ENCODE results near the gene GPC5.
"Not testable (repeated sequence)": the region's sequence is repeated elsewhere in the genome, so short reads cannot be mapped to it uniquely, and the experiment has no call there.

GPC5 gene

GRCh38 chr13:91438674-91439073 lies 40.3 kb downstream of the GPC5 start:
- H3K4me1 ChIP-seq (ENCODE audit: control insufficient read depth in 2 of 2, insufficient read depth in 2 of 2, low read length in 2 of 2); H3K27ac ChIP-seq (ENCODE audit: low read depth in 2 of 2, low read length in 2 of 2); H3K27me3 ChIP-seq (ENCODE audit: control insufficient read depth in 2 of 2, insufficient read depth in 2 of 2, low read length in 2 of 2): not testable (repeated sequence)

GRCh38 chr13:91450913-91451312 lies 52.5 kb downstream of the GPC5 start:
- Histone ChIP-seq H3K4me1 (ENCODE audit: control insufficient read depth in 2 of 2, insufficient read depth in 2 of 2, low read length in 2 of 2) (no peaks in the 10 kb centered on the region), H3K27ac (ENCODE audit: low read depth in 2 of 2, low read length in 2 of 2) (no peak overlapping the region), H3K27me3 (ENCODE audit: control insufficient read depth in 2 of 2, insufficient read depth in 2 of 2, low read length in 2 of 2) (no peaks in the 10 kb centered on the region)

More at GRCh38 chr13:91438674-91439073, 40.3 kb downstream of the GPC5 start:
- H3K9ac ChIP-seq (ENCODE audit: low read depth in 1 of 2, low read length in 2 of 2); H3K36me3 ChIP-seq (ENCODE audit: control insufficient read depth in 2 of 2, insufficient read depth in 2 of 2, low read length in 2 of 2); H3K9me3 ChIP-seq (ENCODE audit: control insufficient read depth in 2 of 2, low read length in 2 of 2); H3K4me3 ChIP-seq (ENCODE audit: low read length in 2 of 2): not testable (repeated sequence)

GRCh38 chr13:91454666-91455065 lies 56.2 kb downstream of the GPC5 start:
- H3K9ac ChIP-seq (ENCODE audit: low read depth in 1 of 2, low read length in 2 of 2), result no peak overlapping the region
- H3K9me3 ChIP-seq (ENCODE audit: control insufficient read depth in 2 of 2, low read length in 2 of 2), result no peaks in the 10 kb centered on the region
- H3K36me3 ChIP-seq (ENCODE audit: control insufficient read depth in 2 of 2, insufficient read depth in 2 of 2, low read length in 2 of 2), result no peaks in the 10 kb centered on the region
- no peak overlapping the region for H3K4me3 ChIP-seq (ENCODE audit: low read length in 2 of 2)
- H3K27me3 ChIP-seq (ENCODE audit: control insufficient read depth in 2 of 2, insufficient read depth in 2 of 2, low read length in 2 of 2), result no peaks in the 10 kb centered on the region
- no peaks in the 10 kb centered on the region for H3K4me1 ChIP-seq (ENCODE audit: control insufficient read depth in 2 of 2, insufficient read depth in 2 of 2, low read length in 2 of 2)
- no peak overlapping the region for H3K27ac ChIP-seq (ENCODE audit: low read depth in 2 of 2, low read length in 2 of 2)

More at GRCh38 chr13:91450913-91451312, 52.5 kb downstream of the GPC5 start:
- no peak overlapping the region for H3K9ac ChIP-seq (ENCODE audit: low read depth in 1 of 2, low read length in 2 of 2)
- H3K4me3 ChIP-seq (ENCODE audit: low read length in 2 of 2), result no peak overlapping the region
- H3K36me3 ChIP-seq (ENCODE audit: control insufficient read depth in 2 of 2, insufficient read depth in 2 of 2, low read length in 2 of 2), result no peaks in the 10 kb centered on the region
- H3K9me3 ChIP-seq (ENCODE audit: control insufficient read depth in 2 of 2, low read length in 2 of 2), result no peaks in the 10 kb centered on the region

GRCh38 chr13:91456837-91457236 lies 58.4 kb downstream of the GPC5 start:
- Histone ChIP-seq H3K4me3 (ENCODE audit: low read length in 2 of 2) (no peak overlapping the region), H3K36me3 (ENCODE audit: control insufficient read depth in 2 of 2, insufficient read depth in 2 of 2, low read length in 2 of 2) (no peaks in the 10 kb centered on the region), H3K27me3 (ENCODE audit: control insufficient read depth in 2 of 2, insufficient read depth in 2 of 2, low read length in 2 of 2) (no peaks in the 10 kb centered on the region), H3K27ac (ENCODE audit: low read depth in 2 of 2, low read length in 2 of 2) (no peak overlapping the region), H3K4me1 (ENCODE audit: control insufficient read depth in 2 of 2, insufficient read depth in 2 of 2, low read length in 2 of 2) (no peaks in the 10 kb centered on the region), H3K9ac (ENCODE audit: low read depth in 1 of 2, low read length in 2 of 2) (no peak overlapping the region), H3K9me3 (ENCODE audit: control insufficient read depth in 2 of 2, low read length in 2 of 2) (no peaks in the 10 kb centered on the region)

DNA sequence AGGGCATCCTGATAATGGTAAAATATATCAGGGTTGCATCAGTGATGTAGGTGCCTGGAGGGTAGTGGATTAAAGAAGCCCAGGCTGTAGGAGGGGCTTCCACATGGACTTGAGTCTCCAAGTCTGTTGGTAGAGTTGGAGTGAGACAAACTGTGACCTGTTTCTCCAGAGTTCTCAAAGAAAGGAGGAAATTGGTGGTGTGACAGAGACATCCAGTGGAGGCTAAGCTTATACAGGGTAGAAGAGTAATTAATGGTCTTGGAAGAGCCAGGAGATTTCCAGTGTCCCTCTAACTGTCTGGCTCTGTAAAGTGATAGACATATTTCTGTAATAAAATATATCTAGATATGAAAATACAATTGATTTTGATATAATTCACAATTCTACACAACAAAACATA lies 61.1 kb downstream of the GPC5 start:
- Histone ChIP-seq H3K27me3 (ENCODE audit: control insufficient read depth in 2 of 2, insufficient read depth in 2 of 2, low read length in 2 of 2) (no peaks in the 10 kb centered on the region), H3K4me3 (ENCODE audit: low read length in 2 of 2) (no peak overlapping the region)

DNA sequence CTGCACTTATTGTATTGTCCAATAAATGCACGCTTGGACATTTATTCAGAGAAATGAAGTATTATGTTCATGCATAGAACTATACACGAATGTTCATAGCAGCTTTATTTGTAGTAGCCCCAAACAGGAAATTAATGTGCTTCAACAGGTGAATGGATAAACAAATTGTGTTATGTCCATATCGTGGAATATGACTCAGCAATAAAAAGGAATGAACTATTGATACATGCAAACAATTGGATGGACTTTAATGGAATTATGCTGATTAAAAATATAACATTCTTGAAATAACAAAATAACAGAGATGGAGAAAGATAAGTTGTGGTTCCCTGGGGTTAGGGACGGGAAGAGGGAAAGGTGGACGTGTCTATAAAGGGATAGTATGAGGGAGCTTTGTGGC lies 65.9 kb downstream of the GPC5 start:
- H3K9ac ChIP-seq (ENCODE audit: low read depth in 1 of 2, low read length in 2 of 2), result no peak overlapping the region
- H3K27ac ChIP-seq (ENCODE audit: low read depth in 2 of 2, low read length in 2 of 2), result no peak overlapping the region
- H3K27me3 ChIP-seq (ENCODE audit: control insufficient read depth in 2 of 2, insufficient read depth in 2 of 2, low read length in 2 of 2), result no peaks in the 10 kb centered on the region
- no peaks in the 10 kb centered on the region for H3K36me3 ChIP-seq (ENCODE audit: control insufficient read depth in 2 of 2, insufficient read depth in 2 of 2, low read length in 2 of 2)
- no peaks in the 10 kb centered on the region for H3K4me1 ChIP-seq (ENCODE audit: control insufficient read depth in 2 of 2, insufficient read depth in 2 of 2, low read length in 2 of 2)
- no peaks in the 10 kb centered on the region for H3K9me3 ChIP-seq (ENCODE audit: control insufficient read depth in 2 of 2, low read length in 2 of 2)
- H3K4me3 ChIP-seq (ENCODE audit: low read length in 2 of 2), result no peak overlapping the region

More for the DNA sequence above, 61.1 kb downstream of the GPC5 start:
- H3K9ac ChIP-seq (ENCODE audit: low read depth in 1 of 2, low read length in 2 of 2), result no peak overlapping the region
- H3K27ac ChIP-seq (ENCODE audit: low read depth in 2 of 2, low read length in 2 of 2), result no peak overlapping the region
- H3K4me1 ChIP-seq (ENCODE audit: control insufficient read depth in 2 of 2, insufficient read depth in 2 of 2, low read length in 2 of 2), result no peaks in the 10 kb centered on the region
- H3K36me3 ChIP-seq (ENCODE audit: control insufficient read depth in 2 of 2, insufficient read depth in 2 of 2, low read length in 2 of 2), result no peaks in the 10 kb centered on the region
- H3K9me3 ChIP-seq (ENCODE audit: control insufficient read depth in 2 of 2, low read length in 2 of 2), result no peaks in the 10 kb centered on the region

- H3K27ac ChIP-seq (ENCODE audit: low read depth in 2 of 2, low read length in 2 of 2), result no peak overlapping the region
- no peak overlapping the region for H3K4me3 ChIP-seq (ENCODE audit: low read length in 2 of 2)
- H3K9me3 ChIP-seq (ENCODE audit: control insufficient read depth in 2 of 2, low read length in 2 of 2), result no peaks in the 10 kb centered on the region
- no peak overlapping the region for H3K9ac ChIP-seq (ENCODE audit: low read depth in 1 of 2, low read length in 2 of 2)
- H3K4me1 ChIP-seq (ENCODE audit: control insufficient read depth in 2 of 2, insufficient read depth in 2 of 2, low read length in 2 of 2), result no peaks in the 10 kb centered on the region
- no peaks in the 10 kb centered on the region for H3K36me3 ChIP-seq (ENCODE audit: control insufficient read depth in 2 of 2, insufficient read depth in 2 of 2, low read length in 2 of 2)
- no peaks in the 10 kb centered on the region for H3K27me3 ChIP-seq (ENCODE audit: control insufficient read depth in 2 of 2, insufficient read depth in 2 of 2, low read length in 2 of 2)
These were observed 68.8 kb downstream of the GPC5 start for GRCh38 chr13:91467236-91467635.

- H3K27ac ChIP-seq (ENCODE audit: low read depth in 2 of 2, low read length in 2 of 2), result no peak overlapping the region
- no peak overlapping the region for H3K9ac ChIP-seq (ENCODE audit: low read depth in 1 of 2, low read length in 2 of 2)
- no peaks in the 10 kb centered on the region for H3K36me3 ChIP-seq (ENCODE audit: control insufficient read depth in 2 of 2, insufficient read depth in 2 of 2, low read length in 2 of 2)
- H3K4me3 ChIP-seq (ENCODE audit: low read length in 2 of 2), result no peak overlapping the region
- H3K27me3 ChIP-seq (ENCODE audit: control insufficient read depth in 2 of 2, insufficient read depth in 2 of 2, low read length in 2 of 2), result no peaks in the 10 kb centered on the region
- no peaks in the 10 kb centered on the region for H3K4me1 ChIP-seq (ENCODE audit: control insufficient read depth in 2 of 2, insufficient read depth in 2 of 2, low read length in 2 of 2)
- no peaks in the 10 kb centered on the region for H3K9me3 ChIP-seq (ENCODE audit: control insufficient read depth in 2 of 2, low read length in 2 of 2)
These were observed 69.9 kb downstream of the GPC5 start for GRCh38 chr13:91468301-91468700.

DNA sequence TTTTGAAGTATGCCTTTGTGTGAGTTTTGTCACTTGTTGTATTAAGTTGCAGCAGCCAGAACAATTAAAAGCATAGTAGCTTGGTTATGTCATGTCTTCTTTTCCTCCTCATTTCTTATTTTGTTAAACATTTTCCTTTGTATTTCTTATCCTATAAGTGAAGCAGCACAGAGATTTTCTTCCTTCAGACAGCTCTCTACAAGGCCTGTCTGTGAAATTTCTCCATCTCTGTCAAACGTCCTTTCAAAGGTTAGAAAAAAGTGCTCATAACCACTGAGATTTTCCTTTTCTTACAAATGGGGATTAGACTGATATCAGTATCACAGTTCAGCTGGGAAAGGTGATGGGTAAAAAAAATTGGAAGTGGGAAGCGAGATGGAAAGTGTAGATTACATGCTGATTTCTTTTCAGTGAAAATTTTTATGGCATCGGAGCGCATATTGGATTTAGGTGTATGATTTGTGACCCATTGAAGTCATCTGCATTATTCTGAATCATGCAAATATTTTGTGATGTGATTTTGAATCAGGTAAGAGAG lies 71.7 kb downstream of the GPC5 start:
- no peaks in the 10 kb centered on the region for H3K4me1 ChIP-seq (ENCODE audit: control insufficient read depth in 2 of 2, insufficient read depth in 2 of 2, low read length in 2 of 2)
- H3K9me3 ChIP-seq (ENCODE audit: control insufficient read depth in 2 of 2, low read length in 2 of 2), result no peaks in the 10 kb centered on the region
- H3K36me3 ChIP-seq (ENCODE audit: control insufficient read depth in 2 of 2, insufficient read depth in 2 of 2, low read length in 2 of 2), result no peaks in the 10 kb centered on the region
- H3K4me3 ChIP-seq (ENCODE audit: low read length in 2 of 2), result no peak overlapping the region
- H3K27me3 ChIP-seq (ENCODE audit: control insufficient read depth in 2 of 2, insufficient read depth in 2 of 2, low read length in 2 of 2), result no peaks in the 10 kb centered on the region
- H3K9ac ChIP-seq (ENCODE audit: low read depth in 1 of 2, low read length in 2 of 2), result no peak overlapping the region
- H3K27ac ChIP-seq (ENCODE audit: low read depth in 2 of 2, low read length in 2 of 2), result no peak overlapping the region

GRCh38 chr13:91470681-91471080 lies 72.3 kb downstream of the GPC5 start:
- no peak overlapping the region for H3K9ac ChIP-seq (ENCODE audit: low read depth in 1 of 2, low read length in 2 of 2)

GRCh38 chr13:91482427-91482826 lies 84.0 kb downstream of the GPC5 start:
- H3K9me3 ChIP-seq (ENCODE audit: control insufficient read depth in 2 of 2, low read length in 2 of 2), result no peaks in the 10 kb centered on the region
- H3K4me1 ChIP-seq (ENCODE audit: control insufficient read depth in 2 of 2, insufficient read depth in 2 of 2, low read length in 2 of 2), result no peaks in the 10 kb centered on the region
- no peaks in the 10 kb centered on the region for H3K27me3 ChIP-seq (ENCODE audit: control insufficient read depth in 2 of 2, insufficient read depth in 2 of 2, low read length in 2 of 2)
- no peak overlapping the region for H3K9ac ChIP-seq (ENCODE audit: low read depth in 1 of 2, low read length in 2 of 2)
- H3K4me3 ChIP-seq (ENCODE audit: low read length in 2 of 2), result no peak overlapping the region
- H3K36me3 ChIP-seq (ENCODE audit: control insufficient read depth in 2 of 2, insufficient read depth in 2 of 2, low read length in 2 of 2), result no peaks in the 10 kb centered on the region
- H3K27ac ChIP-seq (ENCODE audit: low read depth in 2 of 2, low read length in 2 of 2), result no peak overlapping the region

More at GRCh38 chr13:91470681-91471080, 72.3 kb downstream of the GPC5 start:
- H3K27me3 ChIP-seq (ENCODE audit: control insufficient read depth in 2 of 2, insufficient read depth in 2 of 2, low read length in 2 of 2), result no peaks in the 10 kb centered on the region
- H3K9me3 ChIP-seq (ENCODE audit: control insufficient read depth in 2 of 2, low read length in 2 of 2), result no peaks in the 10 kb centered on the region
- no peaks in the 10 kb centered on the region for H3K36me3 ChIP-seq (ENCODE audit: control insufficient read depth in 2 of 2, insufficient read depth in 2 of 2, low read length in 2 of 2)
- no peak overlapping the region for H3K4me3 ChIP-seq (ENCODE audit: low read length in 2 of 2)
- no peak overlapping the region for H3K27ac ChIP-seq (ENCODE audit: low read depth in 2 of 2, low read length in 2 of 2)
- no peaks in the 10 kb centered on the region for H3K4me1 ChIP-seq (ENCODE audit: control insufficient read depth in 2 of 2, insufficient read depth in 2 of 2, low read length in 2 of 2)
